Stimulated activated CD8-positive, alpha-beta memory T cell treated with anti-CD3 and anti-CD28 coated beads, Interleukin-12 subunit alpha, Interleukin-12 subunit beta, amount 100 ng/mL, for 1 hour (primary cell): ENCODE data around the gene TMPRSS9.

Source experiments
- DNase-seq: peaks from one replicate; pipeline ENCODE4 v3.0.0-alpha.2; 2020; ENCODE audit warnings: low read depth

Gene TMPRSS9

DNA sequence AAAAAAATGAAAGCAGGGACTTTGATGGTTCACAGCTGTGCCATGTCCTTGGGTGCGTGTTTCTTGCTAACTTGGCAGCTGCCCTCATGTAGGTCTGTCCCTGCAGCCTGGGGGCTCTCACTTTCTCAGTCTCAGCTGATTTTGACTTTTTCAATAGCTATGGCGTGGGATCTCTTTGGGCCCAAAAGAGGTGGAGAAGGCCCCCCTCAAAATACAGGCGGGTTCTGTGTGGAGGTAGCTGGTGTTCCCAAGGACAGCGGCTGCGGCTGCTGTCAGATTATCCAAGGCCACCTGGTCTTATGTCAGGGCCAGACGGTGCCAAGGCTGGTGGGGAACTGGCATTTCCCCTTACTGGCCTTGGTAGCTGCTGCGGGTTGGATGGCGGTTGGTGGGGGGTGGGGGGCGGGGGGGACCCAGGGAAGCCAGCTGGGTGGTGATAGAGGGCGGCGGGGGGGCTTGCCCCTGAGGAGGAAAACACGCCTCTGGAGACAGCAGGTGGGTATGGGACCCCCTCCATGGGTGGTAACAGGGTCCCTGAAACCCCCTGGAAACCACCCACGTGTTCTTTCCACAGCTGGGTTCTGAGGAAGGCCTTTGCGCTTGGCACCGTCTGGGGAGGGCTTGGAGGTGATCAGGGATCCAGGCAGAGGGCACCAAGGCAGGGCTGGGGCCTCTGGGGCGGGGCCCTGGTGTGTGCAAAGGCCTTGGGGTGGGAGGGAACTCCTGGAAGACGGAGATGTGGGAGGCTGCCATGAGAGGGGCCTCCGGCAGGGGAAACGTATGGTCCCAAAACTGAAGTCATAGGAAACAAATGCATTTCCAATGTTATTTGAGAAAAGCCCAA is 63.2 kb downstream of the TMPRSS9 start:
- DNase-seq: no peak

DNA sequence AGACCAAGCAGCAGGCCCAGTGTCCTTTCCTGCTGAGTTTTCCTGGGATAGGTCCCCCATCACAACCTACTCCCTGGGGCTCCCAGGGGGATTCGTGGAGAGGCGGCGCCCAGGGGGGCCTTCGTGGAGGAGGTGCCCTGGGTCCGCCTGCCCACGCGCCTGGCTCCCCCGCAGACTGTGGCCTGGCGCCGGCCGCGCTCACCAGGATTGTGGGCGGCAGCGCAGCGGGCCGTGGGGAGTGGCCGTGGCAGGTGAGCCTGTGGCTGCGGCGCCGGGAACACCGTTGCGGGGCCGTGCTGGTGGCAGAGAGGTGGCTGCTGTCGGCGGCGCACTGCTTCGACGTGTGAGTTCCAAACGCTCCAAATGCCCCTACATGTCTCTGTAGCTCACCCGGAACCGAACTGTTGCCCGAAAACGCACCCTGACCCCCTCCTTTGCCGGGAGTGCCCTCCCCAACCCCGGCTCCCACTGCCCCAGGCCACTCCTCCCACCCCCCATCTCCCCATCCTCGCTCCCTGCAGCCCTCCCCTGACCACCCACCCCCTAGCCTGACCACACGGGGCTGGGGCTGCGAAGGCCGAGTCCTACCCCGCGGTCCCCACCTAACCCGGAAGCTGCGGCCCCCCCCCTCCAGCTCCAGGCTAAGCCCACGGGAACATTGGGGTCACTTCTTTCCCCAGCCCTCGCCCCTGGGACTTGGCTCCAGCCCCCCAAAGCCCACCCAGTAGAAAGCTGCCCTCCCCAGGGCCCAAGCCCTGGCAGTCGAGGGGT is 64.0 kb downstream of the TMPRSS9 start:
- no peak for DNase-seq

DNA sequence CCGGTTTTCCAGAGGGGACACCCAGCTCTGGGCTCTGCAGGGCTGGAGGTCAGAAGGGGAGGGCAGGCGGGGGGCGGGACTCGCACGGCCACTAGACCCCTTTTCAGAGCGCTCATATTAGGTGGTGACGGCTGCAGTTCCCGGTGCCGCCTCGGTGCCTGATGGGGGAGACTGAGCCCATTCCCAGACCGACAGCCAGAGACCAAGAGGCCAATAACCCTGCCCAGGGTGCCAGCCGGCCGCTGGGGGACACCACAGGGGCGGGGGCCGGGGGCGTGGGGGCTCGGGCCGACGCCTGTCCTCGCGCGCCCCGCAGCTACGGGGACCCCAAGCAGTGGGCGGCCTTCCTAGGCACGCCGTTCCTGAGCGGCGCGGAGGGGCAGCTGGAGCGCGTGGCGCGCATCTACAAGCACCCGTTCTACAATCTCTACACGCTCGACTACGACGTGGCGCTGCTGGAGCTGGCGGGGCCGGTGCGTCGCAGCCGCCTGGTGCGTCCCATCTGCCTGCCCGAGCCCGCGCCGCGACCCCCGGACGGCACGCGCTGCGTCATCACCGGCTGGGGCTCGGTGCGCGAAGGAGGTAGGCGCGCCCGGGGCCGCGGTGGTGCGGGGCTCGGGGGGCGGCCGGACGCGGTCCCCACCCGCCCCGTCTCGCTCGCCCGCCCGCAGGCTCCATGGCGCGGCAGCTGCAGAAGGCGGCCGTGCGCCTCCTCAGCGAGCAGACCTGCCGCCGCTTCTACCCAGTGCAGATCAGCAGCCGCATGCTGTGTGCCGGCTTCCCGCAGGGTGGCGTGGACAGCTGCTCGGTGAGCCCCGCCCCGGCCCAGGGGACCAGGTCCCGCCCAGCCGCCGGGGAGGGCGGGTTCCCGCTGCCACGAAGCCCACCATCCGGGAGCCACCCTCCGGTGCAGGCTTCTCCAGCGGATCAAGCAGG is 64.9 kb downstream of the TMPRSS9 start:
- no peak for DNase-seq

DNA sequence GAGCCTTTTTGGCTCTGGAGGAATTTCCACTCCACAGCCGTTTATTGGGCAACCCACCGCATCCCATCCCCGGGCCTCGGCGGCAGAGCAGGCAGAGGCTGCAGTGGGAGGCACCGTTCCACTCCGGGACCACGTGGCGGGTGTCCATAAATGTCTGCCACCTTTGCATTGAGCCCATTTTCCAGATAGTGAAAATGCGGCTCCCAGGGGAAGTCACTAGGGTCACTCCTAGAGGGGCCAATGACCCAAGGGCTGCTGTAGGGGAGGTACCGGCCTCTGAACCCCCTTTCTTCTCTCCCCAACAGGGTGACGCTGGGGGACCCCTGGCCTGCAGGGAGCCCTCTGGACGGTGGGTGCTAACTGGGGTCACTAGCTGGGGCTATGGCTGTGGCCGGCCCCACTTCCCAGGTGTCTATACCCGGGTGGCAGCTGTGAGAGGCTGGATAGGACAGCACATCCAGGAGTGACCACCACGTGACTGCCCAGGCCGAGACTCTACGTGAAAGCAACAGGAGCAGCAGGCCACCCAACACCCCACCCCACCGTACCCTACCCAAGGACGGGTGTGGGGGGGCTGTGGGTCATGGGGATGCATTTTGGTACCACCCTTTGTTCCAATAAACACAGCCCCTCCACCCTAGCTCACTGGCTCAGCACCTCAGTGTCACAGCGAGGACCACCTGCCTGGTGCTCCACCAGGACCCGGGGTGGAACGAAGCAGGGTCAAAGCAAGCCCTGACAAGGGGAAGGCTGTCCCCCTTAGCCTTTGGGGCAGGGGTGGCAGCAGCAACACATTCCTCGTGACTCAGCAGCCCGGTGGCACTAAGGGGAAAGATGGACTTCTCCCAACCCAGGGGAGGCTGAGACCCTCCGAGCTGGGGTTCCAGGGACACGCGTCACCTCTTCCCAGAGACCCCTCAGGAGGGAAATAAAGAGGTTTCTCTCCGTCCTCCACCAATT is 65.8 kb downstream of the TMPRSS9 start:
- DNase-seq: no peak

DNA sequence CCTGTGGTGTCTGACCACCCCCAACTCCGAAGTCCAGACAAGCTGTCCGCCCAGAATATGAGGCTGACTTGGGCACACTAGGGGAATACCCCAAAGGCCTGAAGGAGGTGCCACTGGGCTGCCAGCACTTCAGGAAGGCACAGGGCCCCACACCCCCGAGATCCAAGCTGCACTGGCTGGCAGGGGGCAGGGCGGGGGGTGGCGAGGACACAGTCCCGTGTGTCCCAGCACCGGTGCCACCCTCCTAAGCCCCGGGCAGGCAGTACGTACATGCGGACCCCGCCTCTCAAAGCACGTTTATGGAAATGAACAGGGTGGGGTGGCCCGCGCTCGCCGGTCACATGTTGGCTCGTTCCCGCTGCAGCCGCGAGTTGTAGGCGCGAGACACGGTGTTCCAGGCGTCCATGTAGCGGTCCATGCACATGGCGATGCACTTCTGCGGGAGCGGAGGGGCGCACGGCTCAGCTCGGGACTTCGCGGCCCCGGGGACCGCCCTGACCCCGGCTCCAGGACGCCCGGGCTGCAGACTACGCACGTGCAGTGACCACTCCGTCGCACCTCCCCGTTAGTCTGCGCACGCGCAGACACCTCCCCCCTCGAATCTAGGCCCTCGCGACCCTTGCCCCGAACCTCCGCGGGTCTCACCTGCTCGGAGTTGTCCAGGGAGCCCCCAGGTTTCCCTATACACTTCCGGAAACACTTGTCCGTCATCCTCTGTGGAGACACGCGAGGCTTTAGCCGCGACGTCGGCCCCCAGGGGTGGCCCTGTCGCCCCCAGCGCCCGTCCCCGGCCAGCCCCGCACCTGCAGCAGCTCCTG is 66.8 kb downstream of the TMPRSS9 start:
- no peak for DNase-seq

DNA sequence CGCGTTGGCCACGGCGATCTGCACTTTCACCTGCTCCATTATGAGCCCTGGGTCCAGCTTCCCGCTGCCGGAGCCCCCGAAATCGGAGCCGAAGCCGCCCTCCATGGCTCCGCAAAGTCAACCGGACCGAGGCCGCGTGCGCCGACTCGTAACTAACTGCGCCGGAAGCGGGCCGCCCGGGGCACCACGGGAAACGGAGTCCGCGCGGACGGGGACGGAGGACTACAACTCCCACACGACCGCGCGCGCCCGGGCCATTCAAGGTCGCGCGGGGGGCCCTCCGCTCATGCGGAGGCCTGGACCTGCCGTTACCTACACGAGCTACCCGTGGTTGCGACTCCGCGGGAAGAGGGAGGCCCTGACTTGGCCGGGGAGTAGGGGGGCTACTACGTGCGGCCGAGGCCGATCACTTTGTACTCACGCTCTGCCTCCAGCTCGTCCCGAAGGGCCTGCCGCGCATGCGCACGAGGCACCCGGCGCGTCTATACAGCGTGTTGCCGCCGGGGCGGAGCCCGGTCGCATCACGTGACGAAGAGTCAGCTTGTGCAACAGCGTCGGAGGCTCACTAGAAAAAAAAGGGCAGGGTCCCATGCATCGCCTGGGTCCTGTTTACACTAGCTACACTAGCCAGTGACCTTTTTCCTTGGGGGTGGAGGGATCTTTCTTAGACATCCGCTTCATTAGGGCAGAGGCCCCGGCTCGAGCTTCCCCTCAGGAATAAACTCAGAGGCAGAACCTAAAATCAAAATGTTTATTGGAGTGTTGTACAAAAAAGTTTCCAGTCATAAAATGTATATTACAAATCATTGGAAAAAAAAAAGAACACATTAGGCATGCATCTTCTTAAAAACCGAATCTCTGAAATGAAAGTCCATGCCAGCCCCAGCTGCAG is 67.6 kb downstream of the TMPRSS9 start, which contains the start of gene TIMM13:
Gene TIMM13 (minus strand): TSS at position 158 of the 892 bp plus-strand sequence. CDS start 53 bp downstream, at position 105.
- peak; percentile 94 for DNase-seq

DNA sequence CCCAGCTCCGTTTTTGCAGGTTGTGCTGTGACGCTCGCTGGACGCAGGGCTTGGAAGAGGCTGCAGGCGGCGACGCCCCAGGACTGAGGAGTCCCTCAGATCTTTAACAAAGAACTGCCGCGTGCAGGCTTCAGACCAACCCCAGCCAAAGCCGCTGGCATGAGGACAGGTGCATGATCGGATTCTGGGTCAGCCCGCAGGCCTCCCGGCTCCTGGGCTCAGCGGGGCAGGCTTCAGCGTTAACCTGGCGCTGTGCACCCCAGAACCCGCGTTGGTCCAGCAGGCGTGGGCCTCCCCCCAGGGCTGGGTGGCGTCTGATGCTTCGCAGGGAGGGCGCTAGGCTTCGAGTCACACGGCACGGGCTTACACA is 68.2 kb downstream of the TMPRSS9 start:
- no peak for DNase-seq

DNA sequence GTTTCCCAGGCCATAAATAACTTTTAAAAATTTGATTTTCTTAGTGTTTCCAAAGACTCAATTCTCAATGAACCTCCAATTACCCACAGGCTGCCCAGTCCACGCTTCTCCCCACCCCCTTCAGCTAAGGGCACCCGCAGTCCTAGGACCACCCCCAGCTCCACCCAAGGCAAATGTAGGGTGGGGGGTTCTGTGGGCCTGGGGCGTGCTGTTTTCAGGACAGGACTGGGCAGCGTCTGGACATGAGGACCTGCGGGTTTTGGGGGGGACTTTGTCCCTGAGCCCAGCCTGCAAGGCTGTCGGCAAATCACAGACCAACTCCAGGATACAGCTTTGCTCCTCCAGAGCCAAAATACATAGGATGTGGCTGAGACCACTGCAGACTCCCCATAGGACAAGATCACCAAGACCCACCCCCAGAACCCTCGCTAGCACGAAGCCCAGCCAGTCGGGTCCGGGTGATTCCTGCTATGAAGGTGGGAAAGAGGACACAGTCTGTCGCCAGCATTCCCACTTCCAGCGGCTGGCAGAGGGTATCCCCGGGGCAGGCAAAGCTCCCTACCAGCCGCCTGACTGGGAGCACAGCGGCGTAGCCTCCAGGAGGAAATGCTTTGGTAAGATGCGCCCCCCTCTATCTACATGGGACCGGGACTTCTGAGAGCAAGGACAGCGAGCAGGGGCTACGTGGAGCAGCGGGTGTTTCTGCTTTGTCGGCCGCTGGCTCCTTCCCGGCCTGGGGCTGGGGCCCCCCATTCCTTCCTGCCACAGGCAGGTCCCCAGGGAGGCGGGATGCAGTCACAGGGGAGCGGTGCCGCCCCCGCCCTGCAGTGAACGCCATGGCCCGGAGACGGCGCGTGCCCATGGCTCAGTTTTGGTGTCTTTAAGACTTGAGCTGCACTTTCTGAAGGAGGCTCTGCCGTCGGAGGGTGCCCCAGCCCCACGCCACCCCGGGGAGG is 69.0 kb downstream of the TMPRSS9 start:
- DNase-seq: no peak

DNA sequence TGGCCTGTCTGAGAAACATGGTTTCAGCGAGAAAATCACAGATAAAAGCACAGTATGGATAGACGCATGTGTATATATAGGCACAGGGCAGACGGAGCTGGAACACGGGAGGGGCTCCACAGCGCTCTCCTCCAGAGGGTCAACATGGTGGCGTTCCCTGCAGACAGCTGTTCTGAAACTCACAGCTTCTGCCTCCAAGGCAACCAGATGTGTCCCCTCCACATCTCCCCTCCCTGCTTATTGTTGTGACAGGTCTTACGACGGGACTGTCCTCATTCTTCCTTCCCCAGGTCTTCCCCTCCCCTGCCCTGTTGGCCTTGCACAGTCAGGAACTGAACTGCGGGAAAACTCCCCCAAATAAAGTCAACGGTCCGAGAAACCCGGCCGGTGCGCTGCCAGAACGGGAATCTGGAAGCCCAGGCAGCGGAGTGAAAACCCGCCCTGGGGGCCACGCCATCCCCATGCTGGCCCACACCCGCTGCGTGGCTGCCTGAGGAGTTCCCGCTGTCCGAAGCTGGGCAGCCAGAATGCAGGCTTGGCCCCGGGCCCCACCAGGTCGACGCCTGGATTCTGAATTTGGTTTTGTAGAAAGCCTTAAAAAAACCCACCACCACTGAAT is 70.0 kb downstream of the TMPRSS9 start:
- DNase-seq: no peak

DNA sequence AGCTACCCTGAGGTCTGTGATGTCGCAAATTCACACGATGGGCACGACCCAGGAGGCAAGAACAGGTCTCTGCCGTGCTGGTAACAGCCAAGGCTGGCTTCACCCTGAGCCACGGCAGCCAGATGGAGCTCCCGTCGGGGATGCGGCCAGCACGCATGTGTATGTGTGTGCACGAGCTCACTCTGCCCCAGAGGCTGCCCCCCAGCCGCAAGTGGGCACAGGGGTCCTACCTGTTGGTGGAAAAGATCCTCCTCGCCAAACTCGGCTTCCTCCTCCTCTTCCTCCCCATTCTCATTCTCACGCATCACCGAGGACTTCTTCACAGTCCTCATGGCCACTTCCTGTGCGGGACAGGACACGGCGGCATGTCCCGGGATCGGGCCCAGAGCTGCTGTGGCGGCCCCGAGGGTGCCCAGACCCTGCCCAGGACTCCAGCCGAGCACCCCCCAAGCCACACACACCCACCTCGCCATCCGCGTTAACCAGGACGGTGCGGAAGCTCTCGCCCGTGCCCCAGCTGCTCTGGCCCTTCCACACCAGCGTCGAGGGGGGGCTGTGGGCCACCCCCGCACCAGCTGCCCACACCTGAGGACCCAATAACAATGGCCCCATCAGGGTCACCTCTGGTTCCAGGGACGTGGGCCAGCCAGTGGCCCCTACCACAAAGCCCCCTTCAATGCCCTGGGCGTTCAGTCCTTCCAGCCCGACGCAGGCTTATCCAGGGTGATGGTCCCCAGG is 71.4 kb downstream of the TMPRSS9 start:
- no peak for DNase-seq

DNA sequence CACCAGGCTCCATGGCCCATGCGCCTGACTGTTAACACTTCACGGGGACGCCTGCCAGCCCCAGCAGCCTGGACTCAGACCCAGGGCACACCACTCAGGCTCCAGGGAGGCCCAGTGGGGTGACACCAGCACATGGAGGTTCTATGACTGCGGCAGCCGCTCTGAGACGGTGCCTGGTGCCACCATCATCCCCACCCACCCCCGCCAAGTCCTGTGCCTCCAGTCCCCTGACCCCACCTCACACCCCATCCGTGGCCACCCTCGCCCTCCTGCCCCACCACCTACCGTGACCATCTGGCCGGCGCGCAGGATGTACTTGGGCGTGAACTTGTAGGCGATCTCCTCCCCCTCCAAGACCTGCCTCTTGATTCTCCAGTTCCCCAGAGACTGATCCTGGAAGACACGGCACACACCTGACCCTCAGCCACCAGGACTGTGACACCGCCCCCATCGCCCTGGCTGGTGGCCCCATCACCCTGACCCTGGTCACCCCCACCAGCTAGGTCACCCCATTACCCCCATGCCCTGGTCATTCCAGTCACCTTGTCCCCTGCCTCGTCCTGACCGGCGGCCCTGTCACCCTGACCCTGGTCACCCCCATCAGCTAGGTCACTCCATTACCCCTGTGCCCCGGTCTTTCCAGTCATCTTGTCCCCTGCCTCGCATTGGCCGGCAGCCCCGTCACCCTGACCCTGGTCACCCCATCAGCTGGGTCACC is 72.2 kb downstream of the TMPRSS9 start:
- DNase-seq: no peak

DNA sequence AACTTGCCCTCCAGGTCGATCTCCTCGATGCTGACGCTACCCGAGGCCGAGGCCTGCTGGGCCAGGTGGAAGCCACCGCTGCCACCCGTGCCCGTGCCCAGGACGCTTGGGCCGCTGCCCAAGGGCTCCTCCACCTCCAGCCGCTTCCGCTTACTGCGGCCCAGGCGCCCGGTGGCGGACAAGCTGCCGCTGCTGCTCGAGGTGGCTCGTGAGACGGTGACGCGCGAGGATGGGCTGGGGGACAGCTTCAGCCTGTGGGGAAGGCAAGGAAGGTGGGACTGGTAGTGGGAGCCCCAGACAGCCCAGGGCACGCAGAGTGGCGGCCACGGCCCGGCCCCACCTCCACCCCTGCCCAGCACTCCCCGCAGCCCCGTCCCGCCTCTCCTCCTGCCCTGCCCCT is 73.8 kb downstream of the TMPRSS9 start:
- DNase-seq: no peak

DNA sequence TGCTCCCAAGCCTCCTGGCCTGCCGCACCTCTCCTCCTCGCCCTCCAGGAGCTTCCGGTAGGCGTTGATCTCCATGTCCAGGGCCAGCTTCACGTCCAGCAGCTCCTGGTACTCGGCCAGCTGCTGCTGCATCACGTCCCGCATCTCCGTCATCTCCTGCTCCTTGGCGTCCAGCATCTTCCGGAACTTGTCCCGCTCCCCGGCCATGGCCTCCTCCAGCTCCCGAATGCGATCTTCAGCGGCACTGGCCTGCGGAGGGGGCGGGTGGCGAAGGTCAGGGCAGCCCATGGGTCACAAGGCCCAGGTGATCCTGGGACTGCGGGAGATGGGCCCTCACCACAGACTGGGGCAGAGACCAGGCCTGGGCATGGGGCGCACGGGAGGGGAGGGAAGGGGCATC is 74.2 kb downstream of the TMPRSS9 start:
- no peak for DNase-seq

DNA sequence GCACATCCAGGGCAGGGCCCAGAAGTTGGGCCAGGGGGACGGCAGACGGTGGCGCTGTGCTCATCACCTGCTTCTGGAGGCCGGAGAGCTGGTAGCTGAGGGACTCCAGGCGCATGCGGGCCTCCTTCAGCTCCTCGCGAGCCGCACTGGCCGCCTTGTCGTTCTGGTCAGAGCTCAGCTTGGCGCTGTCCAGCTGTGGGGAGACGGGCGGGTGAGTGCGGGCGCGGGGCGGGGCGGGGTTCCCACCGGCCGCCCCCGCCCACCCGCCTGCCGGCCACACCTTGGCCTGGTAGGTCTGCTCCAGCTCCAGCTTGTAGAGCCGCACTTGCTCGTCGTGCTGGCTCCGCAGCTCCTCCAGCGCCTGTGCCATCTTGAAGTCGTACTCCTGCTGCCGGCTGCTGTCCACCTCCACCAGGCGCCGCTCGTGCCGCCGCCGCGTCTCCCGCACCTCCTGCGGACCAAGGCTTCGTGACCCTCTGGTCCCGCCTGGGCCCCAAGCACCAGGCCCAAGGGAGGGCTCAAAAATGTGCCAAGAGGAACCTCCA is 74.7 kb downstream of the TMPRSS9 start:
- no peak for DNase-seq

DNA sequence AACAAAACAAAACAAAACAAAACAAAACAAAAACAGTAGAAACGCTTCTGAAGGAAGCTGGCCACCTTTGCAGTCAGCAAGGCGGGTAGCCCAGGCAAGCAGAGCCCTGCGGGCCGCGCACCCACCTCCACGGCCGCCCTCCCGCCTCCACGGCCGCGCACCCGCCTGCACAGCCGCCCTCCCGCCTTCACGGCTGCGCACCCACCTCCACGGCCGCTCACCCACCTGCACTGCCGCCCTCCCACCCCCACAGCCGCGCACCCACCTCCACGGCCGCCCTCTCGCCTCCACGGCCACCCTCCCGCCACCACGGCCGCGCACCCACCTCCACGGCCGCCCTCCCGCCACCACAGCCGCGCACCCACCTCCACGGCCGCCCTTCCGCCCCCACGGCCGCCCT is 76.3 kb downstream of the TMPRSS9 start:
- DNase-seq: no peak

DNA sequence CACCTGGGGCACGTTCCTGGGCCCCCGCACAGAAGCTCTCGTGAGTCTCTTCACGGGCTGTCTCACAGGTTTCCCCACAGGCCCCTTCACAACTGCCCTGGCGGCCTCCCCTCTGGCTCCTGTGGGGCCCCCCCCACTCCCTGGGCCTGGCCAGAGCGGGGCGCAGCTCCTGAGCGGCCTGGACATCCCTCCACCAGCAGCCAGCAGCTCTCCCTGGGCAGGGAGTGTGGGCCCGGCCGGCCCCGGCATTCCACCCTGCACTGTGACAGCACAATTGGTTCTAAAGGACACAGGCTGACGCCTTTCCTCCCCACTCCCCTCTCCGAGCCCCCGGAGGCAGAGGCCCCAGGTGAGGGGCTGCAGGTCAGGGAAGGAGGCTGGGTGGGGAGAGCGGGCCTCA is 76.9 kb downstream of the TMPRSS9 start:
- no peak for DNase-seq
